T-cell (primary cell): ENCODE measurements around the gene SNRPB. TPM values are rescaled to one million over a fixed set of nuclear protein-coding genes. Genes with fewer than 3 reads are reported as not detected.

Experiments
- total RNA-seq, 35 experiments: library from RNA in 6 of 35; stranded (reverse) in 6 of 35; fragments of 120-200 nt in 1 of 35; gene quantifications; one replicate each; pipeline versions ENCODE4 v1.2.1 to v1.2.4 and lab custom pipeline; 2013 to 2026

SNRPB gene
- total RNA-seq, 5 donors from 2014 or later (not counting 1 experiment from before 2014, with no cell fraction given): 120 to 139 (median 128) TPM

Other genes starting within 250 kb of the SNRPB start
- not detected for gene TGM3, start 174.8 kb downstream of the SNRPB start, total RNA-seq
- not detected for gene TGM6, start 89.9 kb downstream of the SNRPB start, total RNA-seq
- gene ZNF343, start 38.1 kb upstream of the SNRPB start, total RNA-seq: 10 to 100 TPM in 4 of 5 donors, 1 to 10 TPM in 1; 7.6 to 14.2 (median 10.9) TPM
- not detected for gene TMC2, start 65.8 kb upstream of the SNRPB start, total RNA-seq
- 100 to 1,000 TPM; 243 to 279 (median 270) TPM for gene NOP56, start 181.8 kb upstream of the SNRPB start, total RNA-seq
- gene IDH3B, start 193.4 kb upstream of the SNRPB start, total RNA-seq: 100 to 1,000 TPM; 101 to 147 (median 117) TPM
- gene EBF4, start 222.0 kb upstream of the SNRPB start, total RNA-seq: 10 to 100 TPM in 1 of 5 donors, 1 to 10 TPM in 4; 4.2 to 10.5 (median 6.8) TPM